WTC11 (cell line): Measurements from ENCODE around the gene DAB2.

Source experiments
- ZBTB21 ChIP-seq: sonication (generic); formaldehyde crosslinking; IDR thresholded peaks from 2 replicates; pipeline ENCODE4 v1.8.1; 2023; ENCODE audit warnings: mild to moderate bottlenecking, missing genetic modification reagents, borderline replicate concordance
- ZNF232 ChIP-seq: sonication (generic); formaldehyde crosslinking; IDR thresholded peaks from 2 replicates; pipeline ENCODE4 v1.8.0; 2022; ENCODE audit warnings: mild to moderate bottlenecking, missing genetic modification reagents
- TF ChIP-seq, protein P1 (sequence below): fragments of 200-600 bp; IDR thresholded peaks from 2 replicates; pipeline ENCODE4 v1.8.0; 2022; ENCODE audit warnings: antibody characterized with exemption
- TF ChIP-seq, protein P2 (sequence below): sonication (generic); formaldehyde crosslinking; IDR thresholded peaks from 2 replicates; pipeline ENCODE4 v1.8.0; 2022; ENCODE audit warnings: mild to moderate bottlenecking, missing genetic modification reagents
- TF ChIP-seq, protein P3 (sequence below): sonication (generic); formaldehyde crosslinking; IDR thresholded peaks from 2 replicates; pipeline ENCODE4 v1.8.1; 2022; ENCODE audit warnings: mild to moderate bottlenecking, missing genetic modification reagents, moderate library complexity, borderline replicate concordance

DNA sequence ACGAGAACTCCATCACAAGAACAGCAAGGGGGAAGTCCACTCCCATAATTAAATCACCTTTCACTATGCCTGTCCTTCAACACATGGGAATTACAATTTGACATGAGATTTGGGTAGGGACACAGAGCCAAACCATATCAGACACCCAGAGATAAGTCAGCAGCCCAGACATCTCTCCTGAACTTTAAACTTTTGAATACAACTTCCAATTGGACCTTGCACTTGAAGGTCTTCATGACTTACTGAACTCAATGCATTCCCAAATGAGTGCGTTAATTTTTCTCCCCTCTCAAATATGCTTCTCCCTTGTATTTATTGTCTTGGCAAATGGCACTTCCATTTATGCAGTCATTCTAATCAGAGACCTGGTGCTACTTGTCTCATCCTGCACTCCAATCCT lies 72.6 kb downstream of the DAB2 start:
- TF ChIP-seq, protein P1, sequence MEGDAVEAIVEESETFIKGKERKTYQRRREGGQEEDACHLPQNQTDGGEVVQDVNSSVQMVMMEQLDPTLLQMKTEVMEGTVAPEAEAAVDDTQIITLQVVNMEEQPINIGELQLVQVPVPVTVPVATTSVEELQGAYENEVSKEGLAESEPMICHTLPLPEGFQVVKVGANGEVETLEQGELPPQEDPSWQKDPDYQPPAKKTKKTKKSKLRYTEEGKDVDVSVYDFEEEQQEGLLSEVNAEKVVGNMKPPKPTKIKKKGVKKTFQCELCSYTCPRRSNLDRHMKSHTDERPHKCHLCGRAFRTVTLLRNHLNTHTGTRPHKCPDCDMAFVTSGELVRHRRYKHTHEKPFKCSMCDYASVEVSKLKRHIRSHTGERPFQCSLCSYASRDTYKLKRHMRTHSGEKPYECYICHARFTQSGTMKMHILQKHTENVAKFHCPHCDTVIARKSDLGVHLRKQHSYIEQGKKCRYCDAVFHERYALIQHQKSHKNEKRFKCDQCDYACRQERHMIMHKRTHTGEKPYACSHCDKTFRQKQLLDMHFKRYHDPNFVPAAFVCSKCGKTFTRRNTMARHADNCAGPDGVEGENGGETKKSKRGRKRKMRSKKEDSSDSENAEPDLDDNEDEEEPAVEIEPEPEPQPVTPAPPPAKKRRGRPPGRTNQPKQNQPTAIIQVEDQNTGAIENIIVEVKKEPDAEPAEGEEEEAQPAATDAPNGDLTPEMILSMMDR = no peak
- TF ChIP-seq ZNF232 (CRISPR knock-in tag) (no peak), ZBTB21 (CRISPR knock-in tag) (no peak)
- TF ChIP-seq, protein P2, sequence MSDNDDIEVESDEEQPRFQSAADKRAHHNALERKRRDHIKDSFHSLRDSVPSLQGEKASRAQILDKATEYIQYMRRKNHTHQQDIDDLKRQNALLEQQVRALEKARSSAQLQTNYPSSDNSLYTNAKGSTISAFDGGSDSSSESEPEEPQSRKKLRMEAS = no peak
- TF ChIP-seq, protein P3, sequence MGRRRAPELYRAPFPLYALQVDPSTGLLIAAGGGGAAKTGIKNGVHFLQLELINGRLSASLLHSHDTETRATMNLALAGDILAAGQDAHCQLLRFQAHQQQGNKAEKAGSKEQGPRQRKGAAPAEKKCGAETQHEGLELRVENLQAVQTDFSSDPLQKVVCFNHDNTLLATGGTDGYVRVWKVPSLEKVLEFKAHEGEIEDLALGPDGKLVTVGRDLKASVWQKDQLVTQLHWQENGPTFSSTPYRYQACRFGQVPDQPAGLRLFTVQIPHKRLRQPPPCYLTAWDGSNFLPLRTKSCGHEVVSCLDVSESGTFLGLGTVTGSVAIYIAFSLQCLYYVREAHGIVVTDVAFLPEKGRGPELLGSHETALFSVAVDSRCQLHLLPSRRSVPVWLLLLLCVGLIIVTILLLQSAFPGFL (CRISPR knock-in tag) = no peak
